ENCODE results near the gene UBC.

GRCh38 chr12:124953689-124954405 is 39.4 kb upstream of the UBC start:
- TF ChIP-seq POLR2AphosphoS5 (IDR thresholded peaks at IDR 0.05; ENCODE audit: low read depth, low read length) (no peak), SP1 (IDR thresholded peaks at IDR 0.05; ENCODE audit: low read depth) (no peak), SIN3A (IDR thresholded peaks at IDR 0.05; ENCODE audit: low read depth) (no peak)
